Neural cell (in vitro differentiated cells): ENCODE results near the gene KCNJ16. TPM values are rescaled to one million over a fixed set of nuclear protein-coding genes. Genes with fewer than 3 reads are reported as not detected.

ENCODE experiments used
- H2AFZ ChIP-seq: fragments of 200-600, 300-800 bp; sonication (generic), shearing (Covaris generic); 2 replicates; pipeline ENCODE4 v1.6.0; 2014; ENCODE audit warnings: low read depth, mild to moderate bottlenecking, antibody characterized with exemption, low read length, moderate library complexity
- H3F3A ChIP-seq: fragments of 200-600 bp; shearing (Covaris generic); 2 replicates; pipeline ENCODE4 v1.6.1; 2016; ENCODE audit warnings: mild to moderate bottlenecking, moderate library complexity, mixed read lengths, antibody characterized with exemption, low read length; ENCODE audit not compliant: insufficient read depth, poor library complexity, severe bottlenecking
- H3K27ac ChIP-seq: fragments of 200-600, 300-800 bp; sonication (generic), shearing (Covaris generic); 2 replicates; pipeline ENCODE4 v1.5.1; 2014; ENCODE audit warnings: mild to moderate bottlenecking, low read length, moderate library complexity
- H3K27me3 ChIP-seq: fragments of 300-800, 200-600 bp; sonication (generic), shearing (Covaris generic); 2 replicates; pipeline ENCODE4 v1.6.0; 2014; ENCODE audit warnings: mild to moderate bottlenecking, low read depth, low read length, moderate library complexity; ENCODE audit not compliant: insufficient read depth
- H3K36me3 ChIP-seq: fragments of 300-800, 200-600 bp; sonication (generic), shearing (Covaris generic); 2 replicates; pipeline ENCODE4 v1.5.1; 2014; ENCODE audit warnings: mild to moderate bottlenecking, antibody characterized with exemption, low read length, moderate library complexity; ENCODE audit not compliant: insufficient read depth
- H3K4me2 ChIP-seq: fragments of 300-800, 200-600 bp; sonication (generic), shearing (Covaris generic); 2 replicates; pipeline ENCODE4 v1.6.0; 2014; ENCODE audit warnings: mild to moderate bottlenecking, low read length
- H3K4me3 ChIP-seq: fragments of 300-800, 200-600 bp; sonication (generic), shearing (Covaris generic); 2 replicates; pipeline ENCODE4 v1.5.1; 2014; ENCODE audit warnings: mild to moderate bottlenecking, low read length, moderate library complexity
- H3K79me2 ChIP-seq: fragments of 200-600 bp; shearing (Covaris generic); replicated peaks from 2 replicates; pipeline ENCODE4 v1.6.0; 2014; ENCODE audit warnings: mild to moderate bottlenecking, low read length, moderate library complexity; ENCODE audit not compliant: insufficient read depth
- H3K9ac ChIP-seq: fragments of 300-800, 200-600 bp; sonication (generic), shearing (Covaris generic); 2 replicates; pipeline ENCODE4 v1.6.1; 2016; ENCODE audit warnings: mild to moderate bottlenecking, low read length, mixed read lengths
- H3K9me2 ChIP-seq: fragments of 200-600 bp; shearing (Covaris generic); 2 replicates; pipeline ENCODE4 v1.6.1; 2016; ENCODE audit warnings: mild to moderate bottlenecking, low read length, mixed read lengths; ENCODE audit not compliant: insufficient read depth
- H3K9me3 ChIP-seq: fragments of 200-600, 300-800 bp; sonication (generic), shearing (Covaris generic); 2 replicates; pipeline ENCODE4 v1.6.1; 2016; ENCODE audit warnings: mild to moderate bottlenecking, mixed run types, low read length, moderate library complexity, mixed read lengths
- H4K20me1 ChIP-seq: fragments of 200-600 bp; shearing (Covaris generic); 2 replicates; pipeline ENCODE4 v1.6.1; 2016; ENCODE audit warnings: mild to moderate bottlenecking, mixed run types; ENCODE audit not compliant: insufficient read depth
- EP300 ChIP-seq: fragments of 450-650 bp; conservative IDR thresholded peaks from 2 replicates; pipeline ENCODE4 v1.6.1; 2014; ENCODE audit warnings: antibody characterized with exemption, mild to moderate bottlenecking, moderate library complexity; ENCODE audit not compliant: poor library complexity, severe bottlenecking
- EZH2 ChIP-seq: fragments of 200-600, 300-800 bp; shearing (Covaris generic), sonication (generic); IDR thresholded peaks from 2 replicates; pipeline ENCODE4 v1.6.1; 2014; ENCODE audit warnings: antibody characterized with exemption, low read length, borderline replicate concordance, mild to moderate bottlenecking; ENCODE audit not compliant: insufficient read depth, poor library complexity, severe bottlenecking
- MXI1 ChIP-seq: fragments of 450-650 bp; conservative IDR thresholded peaks from 2 replicates; pipeline ENCODE4 v1.6.1; 2014; ENCODE audit warnings: antibody characterized with exemption, mild to moderate bottlenecking; ENCODE audit not compliant: poor library complexity, severe bottlenecking
- POLR2AphosphoS5 ChIP-seq: IDR thresholded peaks from 2 replicates; pipeline ENCODE4 v1.6.1; 2012
- RAD21 ChIP-seq: fragments of 450-650 bp; conservative IDR thresholded peaks from 2 replicates; pipeline ENCODE4 v1.6.1; 2014; ENCODE audit warnings: antibody characterized with exemption, mild to moderate bottlenecking, moderate library complexity
- SMC3 ChIP-seq: fragments of 450-650 bp; conservative IDR thresholded peaks from 2 replicates; pipeline ENCODE4 v1.6.1; 2014; ENCODE audit warnings: antibody characterized with exemption, mild to moderate bottlenecking, moderate library complexity; ENCODE audit not compliant: poor library complexity
- TAF1 ChIP-seq: IDR thresholded peaks from 2 replicates; pipeline ENCODE4 v1.6.1; 2012; ENCODE audit warnings: low read depth
- polyA plus RNA-seq: library from polyadenylated mRNA; depleted of rRNA; stranded (reverse); fragments of >200 nt; gene quantifications from 2 replicates; pipeline ENCODE4 v1.2.3, GENCODE V29; 2014
- TF ChIP-seq, protein P1 (sequence below): fragments of 450-650 bp; IDR thresholded peaks from 2 replicates; pipeline ENCODE4 v1.5.1; 2014; ENCODE audit warnings: antibody characterized with exemption, mild to moderate bottlenecking, moderate library complexity; ENCODE audit not compliant: poor library complexity, severe bottlenecking
- TF ChIP-seq, protein P2 (sequence below): IDR thresholded peaks from 2 replicates; pipeline ENCODE4 v1.6.1; 2012; ENCODE audit warnings: borderline replicate concordance

Gene KCNJ16
- polyA plus RNA-seq, 1 donor from 2014 or later = 1.7 TPM

DNA sequence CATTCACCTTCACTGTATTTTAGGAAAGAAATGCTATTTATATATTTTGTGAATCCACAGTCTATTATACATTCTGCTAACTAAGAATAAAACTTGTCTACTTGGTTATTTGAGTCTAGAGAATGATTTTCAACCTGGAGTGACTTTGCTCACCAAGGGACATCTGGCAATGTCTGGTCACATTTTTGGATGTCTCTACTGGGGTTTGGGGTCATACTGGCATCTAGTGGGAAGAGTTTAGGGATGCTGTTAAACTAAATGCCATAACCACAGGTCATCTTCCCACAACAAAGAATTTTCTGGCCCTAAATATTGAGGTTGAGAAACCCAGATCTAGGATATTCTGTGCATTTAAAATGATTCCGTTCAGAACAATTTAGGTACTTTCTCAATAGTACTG, 26.0 kb downstream of the KCNJ16 start:
- no peak for TF ChIP-seq MXI1
- no peak for TF ChIP-seq SMC3
- TF ChIP-seq, protein P1, sequence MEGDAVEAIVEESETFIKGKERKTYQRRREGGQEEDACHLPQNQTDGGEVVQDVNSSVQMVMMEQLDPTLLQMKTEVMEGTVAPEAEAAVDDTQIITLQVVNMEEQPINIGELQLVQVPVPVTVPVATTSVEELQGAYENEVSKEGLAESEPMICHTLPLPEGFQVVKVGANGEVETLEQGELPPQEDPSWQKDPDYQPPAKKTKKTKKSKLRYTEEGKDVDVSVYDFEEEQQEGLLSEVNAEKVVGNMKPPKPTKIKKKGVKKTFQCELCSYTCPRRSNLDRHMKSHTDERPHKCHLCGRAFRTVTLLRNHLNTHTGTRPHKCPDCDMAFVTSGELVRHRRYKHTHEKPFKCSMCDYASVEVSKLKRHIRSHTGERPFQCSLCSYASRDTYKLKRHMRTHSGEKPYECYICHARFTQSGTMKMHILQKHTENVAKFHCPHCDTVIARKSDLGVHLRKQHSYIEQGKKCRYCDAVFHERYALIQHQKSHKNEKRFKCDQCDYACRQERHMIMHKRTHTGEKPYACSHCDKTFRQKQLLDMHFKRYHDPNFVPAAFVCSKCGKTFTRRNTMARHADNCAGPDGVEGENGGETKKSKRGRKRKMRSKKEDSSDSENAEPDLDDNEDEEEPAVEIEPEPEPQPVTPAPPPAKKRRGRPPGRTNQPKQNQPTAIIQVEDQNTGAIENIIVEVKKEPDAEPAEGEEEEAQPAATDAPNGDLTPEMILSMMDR = no peak
- no peak for TF ChIP-seq POLR2AphosphoS5
- TF ChIP-seq RAD21 = no peak
- no peak for TF ChIP-seq EZH2
- TF ChIP-seq TAF1 = no peak
- TF ChIP-seq EP300 = no peak
- TF ChIP-seq, protein P2, sequence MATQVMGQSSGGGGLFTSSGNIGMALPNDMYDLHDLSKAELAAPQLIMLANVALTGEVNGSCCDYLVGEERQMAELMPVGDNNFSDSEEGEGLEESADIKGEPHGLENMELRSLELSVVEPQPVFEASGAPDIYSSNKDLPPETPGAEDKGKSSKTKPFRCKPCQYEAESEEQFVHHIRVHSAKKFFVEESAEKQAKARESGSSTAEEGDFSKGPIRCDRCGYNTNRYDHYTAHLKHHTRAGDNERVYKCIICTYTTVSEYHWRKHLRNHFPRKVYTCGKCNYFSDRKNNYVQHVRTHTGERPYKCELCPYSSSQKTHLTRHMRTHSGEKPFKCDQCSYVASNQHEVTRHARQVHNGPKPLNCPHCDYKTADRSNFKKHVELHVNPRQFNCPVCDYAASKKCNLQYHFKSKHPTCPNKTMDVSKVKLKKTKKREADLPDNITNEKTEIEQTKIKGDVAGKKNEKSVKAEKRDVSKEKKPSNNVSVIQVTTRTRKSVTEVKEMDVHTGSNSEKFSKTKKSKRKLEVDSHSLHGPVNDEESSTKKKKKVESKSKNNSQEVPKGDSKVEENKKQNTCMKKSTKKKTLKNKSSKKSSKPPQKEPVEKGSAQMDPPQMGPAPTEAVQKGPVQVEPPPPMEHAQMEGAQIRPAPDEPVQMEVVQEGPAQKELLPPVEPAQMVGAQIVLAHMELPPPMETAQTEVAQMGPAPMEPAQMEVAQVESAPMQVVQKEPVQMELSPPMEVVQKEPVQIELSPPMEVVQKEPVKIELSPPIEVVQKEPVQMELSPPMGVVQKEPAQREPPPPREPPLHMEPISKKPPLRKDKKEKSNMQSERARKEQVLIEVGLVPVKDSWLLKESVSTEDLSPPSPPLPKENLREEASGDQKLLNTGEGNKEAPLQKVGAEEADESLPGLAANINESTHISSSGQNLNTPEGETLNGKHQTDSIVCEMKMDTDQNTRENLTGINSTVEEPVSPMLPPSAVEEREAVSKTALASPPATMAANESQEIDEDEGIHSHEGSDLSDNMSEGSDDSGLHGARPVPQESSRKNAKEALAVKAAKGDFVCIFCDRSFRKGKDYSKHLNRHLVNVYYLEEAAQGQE = no peak
- Histone ChIP-seq H3K27me3 (no peaks in the 10 kb centered on the region), H3K79me2 (no peaks in the 10 kb centered on the region), H2AFZ (no peak overlapping the region), H3K9ac (no peak overlapping the region), H3K9me2 (no peaks in the 10 kb centered on the region), H3K9me3 (no peaks in the 10 kb centered on the region), H3K4me2 (no peak overlapping the region), H4K20me1 (no peaks in the 10 kb centered on the region), H3K27ac (no peak overlapping the region), H3K36me3 (no peaks in the 10 kb centered on the region), H3K4me3 (no peak overlapping the region), H3F3A (peaks cover 5% of the 10 kb centered on the region)

DNA sequence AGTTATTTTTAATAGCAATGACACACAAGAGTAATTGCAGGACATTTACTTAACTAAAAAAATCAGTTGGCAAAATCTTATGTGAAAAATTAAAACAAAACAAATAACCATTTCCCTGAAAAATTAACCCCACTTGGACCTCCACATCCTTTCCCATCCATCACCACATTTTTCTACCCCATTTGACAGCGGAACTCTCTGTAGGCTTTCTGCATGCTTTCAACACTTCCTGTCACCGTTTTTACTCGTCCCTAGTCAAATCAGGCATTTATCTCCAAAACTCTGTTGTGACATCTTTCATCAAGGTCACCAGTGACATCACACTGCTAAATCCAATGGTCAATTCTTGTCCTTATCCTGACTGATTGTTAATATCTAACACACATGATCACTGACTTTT, 27.5 kb downstream of the KCNJ16 start:
- no peak overlapping the region for H3K4me2 ChIP-seq
- no peaks in the 10 kb centered on the region for H3K9me2 ChIP-seq
- no peaks in the 10 kb centered on the region for H3K36me3 ChIP-seq
- peak overlapping the region; percentile 17 for H3K27ac ChIP-seq
- H3F3A ChIP-seq = peaks cover 8% of the 10 kb centered on the region
- no peak overlapping the region for H3K9ac ChIP-seq
- H3K4me3 ChIP-seq = no peak overlapping the region
- H4K20me1 ChIP-seq = no peaks in the 10 kb centered on the region
- H2AFZ ChIP-seq = no peak overlapping the region
- no peaks in the 10 kb centered on the region for H3K27me3 ChIP-seq
- no peak for TF ChIP-seq MXI1
- TF ChIP-seq, protein P1 = no peak
- TF ChIP-seq EZH2 = no peak
- TF ChIP-seq SMC3 = no peak
- TF ChIP-seq TAF1 = no peak
- no peaks in the 10 kb centered on the region for H3K9me3 ChIP-seq
- no peaks in the 10 kb centered on the region for H3K79me2 ChIP-seq
